HL-60 (cell line): Measurements from ENCODE around the gene FCHSD2.

Source experiments
- DNase-seq, 2 experiments: peaks; one replicate each; pipeline ENCODE4 v3.0.0-alpha.2; 2010 to 2020; ENCODE audit warnings: low read depth in 1 of 2, low spot score in 1 of 2
- H3K27ac ChIP-seq: fragments of 250-450 bp; sonication (Bioruptor Pico); replicated peaks from 2 replicates; pipeline ENCODE4 v1.5.1; 2020; ENCODE audit warnings: mild to moderate bottlenecking, moderate library complexity
- H3K27me3 ChIP-seq: fragments of 250-450 bp; sonication (Bioruptor Pico); 2 replicates; pipeline ENCODE4 v1.5.1; 2021; ENCODE audit warnings: mild to moderate bottlenecking, moderate library complexity; ENCODE audit not compliant: insufficient read depth, poor library complexity, severe bottlenecking
- H3K4me3 ChIP-seq: replicated peaks from 2 replicates; pipeline ENCODE4 v1.5.1; 2011; ENCODE audit warnings: mild to moderate bottlenecking, control low read depth, low read length; ENCODE audit not compliant: insufficient read depth
- CTCF ChIP-seq: IDR thresholded peaks from one replicate; pipeline ENCODE4 v1.5.1; 2011; ENCODE audit warnings: low read length, control low read depth, inconsistent platforms; ENCODE audit not compliant: insufficient read depth
- GABPA ChIP-seq: IDR thresholded peaks from 2 replicates; pipeline ENCODE4 v1.6.1; 2012; ENCODE audit warnings: low read depth
- POLR2AphosphoS5 ChIP-seq: IDR thresholded peaks from 2 replicates; pipeline ENCODE4 v1.6.1; 2012; ENCODE audit warnings: low read depth
- SPI1 ChIP-seq: IDR thresholded peaks from 2 replicates; pipeline ENCODE4 v1.6.1; 2012; ENCODE audit warnings: low read depth, mild to moderate bottlenecking, borderline replicate concordance
- TF ChIP-seq, protein P1 (sequence below): IDR thresholded peaks from 2 replicates; pipeline ENCODE4 v1.6.1; 2012; ENCODE audit warnings: low read depth; ENCODE audit not compliant: insufficient replicate concordance

FCHSD2 gene

GRCh38 chr11:73187854-73188253, 45.7 kb upstream of the FCHSD2 start:
- DNase-seq, result no peak
- no peak for TF ChIP-seq SPI1
- TF ChIP-seq POLR2AphosphoS5, result no peak
- TF ChIP-seq GABPA, result no peak
- TF ChIP-seq CTCF, result no peak
- TF ChIP-seq, protein P1, sequence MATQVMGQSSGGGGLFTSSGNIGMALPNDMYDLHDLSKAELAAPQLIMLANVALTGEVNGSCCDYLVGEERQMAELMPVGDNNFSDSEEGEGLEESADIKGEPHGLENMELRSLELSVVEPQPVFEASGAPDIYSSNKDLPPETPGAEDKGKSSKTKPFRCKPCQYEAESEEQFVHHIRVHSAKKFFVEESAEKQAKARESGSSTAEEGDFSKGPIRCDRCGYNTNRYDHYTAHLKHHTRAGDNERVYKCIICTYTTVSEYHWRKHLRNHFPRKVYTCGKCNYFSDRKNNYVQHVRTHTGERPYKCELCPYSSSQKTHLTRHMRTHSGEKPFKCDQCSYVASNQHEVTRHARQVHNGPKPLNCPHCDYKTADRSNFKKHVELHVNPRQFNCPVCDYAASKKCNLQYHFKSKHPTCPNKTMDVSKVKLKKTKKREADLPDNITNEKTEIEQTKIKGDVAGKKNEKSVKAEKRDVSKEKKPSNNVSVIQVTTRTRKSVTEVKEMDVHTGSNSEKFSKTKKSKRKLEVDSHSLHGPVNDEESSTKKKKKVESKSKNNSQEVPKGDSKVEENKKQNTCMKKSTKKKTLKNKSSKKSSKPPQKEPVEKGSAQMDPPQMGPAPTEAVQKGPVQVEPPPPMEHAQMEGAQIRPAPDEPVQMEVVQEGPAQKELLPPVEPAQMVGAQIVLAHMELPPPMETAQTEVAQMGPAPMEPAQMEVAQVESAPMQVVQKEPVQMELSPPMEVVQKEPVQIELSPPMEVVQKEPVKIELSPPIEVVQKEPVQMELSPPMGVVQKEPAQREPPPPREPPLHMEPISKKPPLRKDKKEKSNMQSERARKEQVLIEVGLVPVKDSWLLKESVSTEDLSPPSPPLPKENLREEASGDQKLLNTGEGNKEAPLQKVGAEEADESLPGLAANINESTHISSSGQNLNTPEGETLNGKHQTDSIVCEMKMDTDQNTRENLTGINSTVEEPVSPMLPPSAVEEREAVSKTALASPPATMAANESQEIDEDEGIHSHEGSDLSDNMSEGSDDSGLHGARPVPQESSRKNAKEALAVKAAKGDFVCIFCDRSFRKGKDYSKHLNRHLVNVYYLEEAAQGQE, result no peak
- peak overlapping the region; percentile 26 for H3K4me3 ChIP-seq
- H3K27ac ChIP-seq, result peak overlapping the region; percentile 86
- no peaks in the 10 kb centered on the region for H3K27me3 ChIP-seq

- DNase-seq, result peak in 1 of 2 experiments; percentile 53
- TF ChIP-seq GABPA (no peak), SPI1 (no peak), CTCF (no peak), POLR2AphosphoS5 (no peak)
- TF ChIP-seq, protein P1, result no peak
- no peaks in the 10 kb centered on the region for H3K27me3 ChIP-seq
- H3K4me3 ChIP-seq, result peak overlapping the region; percentile 67
- H3K27ac ChIP-seq, result peak overlapping the region; percentile 86
Observed at GRCh38 chr11:73186886-73187285, 44.8 kb upstream of the FCHSD2 start.

DNA sequence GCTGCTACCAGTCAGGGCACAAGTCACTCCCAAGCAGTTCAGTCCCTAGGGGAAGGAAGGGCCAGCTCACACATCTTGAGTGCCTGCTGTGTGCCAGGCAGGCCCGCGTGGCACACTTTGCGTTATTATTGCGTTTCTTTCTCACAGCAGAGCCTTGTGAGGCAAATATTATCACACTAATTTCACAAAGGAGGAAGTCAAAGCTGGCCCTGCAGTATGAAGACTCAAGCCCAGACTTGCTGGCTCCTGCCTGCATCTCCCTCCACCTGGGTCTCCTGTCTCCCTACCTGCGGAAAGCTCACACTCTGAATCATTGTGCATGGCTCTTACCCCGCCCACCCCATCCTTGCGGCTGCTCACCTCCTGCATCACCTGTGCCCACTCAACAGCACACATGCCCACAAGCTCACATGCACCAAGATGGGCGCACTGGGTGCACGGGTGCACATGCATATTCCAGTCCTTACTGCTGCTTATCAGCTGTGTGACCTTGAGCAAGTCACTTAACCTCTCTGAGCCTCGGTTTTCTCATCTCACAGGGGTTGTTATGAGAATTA, 44.3 kb upstream of the FCHSD2 start:
- DNase-seq, result peak in 1 of 2 experiments; percentile 85
- peak; percentile 84; the same call in 1 of the 2 replicates for TF ChIP-seq SPI1
- TF ChIP-seq, protein P1, result no peak
- TF ChIP-seq POLR2AphosphoS5, result peak; percentile 64; the same call in 1 of the 2 replicates
- peak overlapping the region; percentile 86 for H3K27ac ChIP-seq
- no peaks in the 10 kb centered on the region for H3K27me3 ChIP-seq
- H3K4me3 ChIP-seq, result peak overlapping the region; percentile 67
